Measurements from ENCODE around the gene BMPR1A.

Gene BMPR1A
- 13.8 to 25.1 reads per million in 2 donors for total RNA-seq

- DNase-seq, result no peak
Observed at GRCh38 chr10:86756511-86757112, at the start of gene BMPR1A. Gene BMPR1A, plus strand, starts transcription at chr10:86756619. Its CDS starts 119,400 bp downstream, at chr10:86876019.

GRCh38 chr10:86706977-86707376 lies 49.4 kb upstream of the BMPR1A start:
- no peak for DNase-seq

DNA sequence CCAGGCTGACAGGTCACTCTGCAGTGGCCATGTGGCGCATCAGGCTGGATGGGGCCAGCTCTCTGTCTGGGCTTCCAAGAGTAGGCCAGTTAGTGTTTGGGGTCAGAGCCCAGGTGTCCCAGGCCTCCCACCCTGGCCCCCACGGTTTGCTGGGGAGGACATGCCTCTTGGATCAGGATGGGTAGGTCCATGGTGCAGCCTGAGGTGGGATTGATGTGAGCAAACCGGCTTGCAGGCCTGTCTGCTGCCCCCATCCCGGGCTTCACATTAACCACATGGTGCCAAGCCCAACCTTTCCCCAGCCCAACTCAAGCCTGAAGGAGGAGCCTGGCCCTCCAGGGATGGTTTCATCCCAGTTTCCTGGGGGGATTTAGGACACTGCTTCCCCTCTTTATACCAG lies 48.9 kb upstream of the BMPR1A start:
- DNase-seq, result no peak

GRCh38 chr10:86708068-86708782 lies 48.2 kb upstream of the BMPR1A start:
- no peak for DNase-seq

DNA sequence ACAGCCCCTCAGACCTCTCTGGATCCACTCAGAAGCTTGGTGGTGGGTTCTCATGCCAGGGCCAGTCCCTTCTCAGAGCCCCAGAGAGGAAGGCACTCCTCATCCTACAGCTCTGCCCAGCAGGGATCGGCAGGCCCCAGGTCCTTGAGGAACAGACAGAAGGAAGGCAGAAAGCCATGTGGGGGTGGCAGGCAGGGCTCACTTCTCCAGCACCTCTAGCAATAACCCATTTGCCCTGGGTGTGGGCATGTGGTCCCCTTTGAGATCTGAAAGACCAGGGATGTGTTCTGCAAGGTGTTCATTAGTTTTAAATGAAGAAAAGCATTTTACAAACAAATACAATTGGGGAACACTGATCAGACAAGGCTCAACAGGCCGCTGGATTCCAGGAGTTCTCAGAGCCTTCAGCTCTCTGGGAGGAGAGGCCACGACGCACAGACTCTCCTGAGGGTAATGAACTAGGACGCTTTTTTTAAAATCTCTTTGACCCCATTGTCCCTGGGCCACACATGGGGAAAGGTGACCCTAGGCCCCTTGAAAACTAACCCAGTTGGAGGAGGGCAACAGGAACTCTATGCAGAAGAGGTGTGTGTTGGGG lies 47.5 kb upstream of the BMPR1A start:
- DNase-seq, result no peak

- DNase-seq, result no peak
Observed at GRCh38 chr10:86709396-86710185, 46.8 kb upstream of the BMPR1A start.

GRCh38 chr10:86710987-86711512 lies 45.4 kb upstream of the BMPR1A start:
- peak; percentile 70 for DNase-seq

DNA sequence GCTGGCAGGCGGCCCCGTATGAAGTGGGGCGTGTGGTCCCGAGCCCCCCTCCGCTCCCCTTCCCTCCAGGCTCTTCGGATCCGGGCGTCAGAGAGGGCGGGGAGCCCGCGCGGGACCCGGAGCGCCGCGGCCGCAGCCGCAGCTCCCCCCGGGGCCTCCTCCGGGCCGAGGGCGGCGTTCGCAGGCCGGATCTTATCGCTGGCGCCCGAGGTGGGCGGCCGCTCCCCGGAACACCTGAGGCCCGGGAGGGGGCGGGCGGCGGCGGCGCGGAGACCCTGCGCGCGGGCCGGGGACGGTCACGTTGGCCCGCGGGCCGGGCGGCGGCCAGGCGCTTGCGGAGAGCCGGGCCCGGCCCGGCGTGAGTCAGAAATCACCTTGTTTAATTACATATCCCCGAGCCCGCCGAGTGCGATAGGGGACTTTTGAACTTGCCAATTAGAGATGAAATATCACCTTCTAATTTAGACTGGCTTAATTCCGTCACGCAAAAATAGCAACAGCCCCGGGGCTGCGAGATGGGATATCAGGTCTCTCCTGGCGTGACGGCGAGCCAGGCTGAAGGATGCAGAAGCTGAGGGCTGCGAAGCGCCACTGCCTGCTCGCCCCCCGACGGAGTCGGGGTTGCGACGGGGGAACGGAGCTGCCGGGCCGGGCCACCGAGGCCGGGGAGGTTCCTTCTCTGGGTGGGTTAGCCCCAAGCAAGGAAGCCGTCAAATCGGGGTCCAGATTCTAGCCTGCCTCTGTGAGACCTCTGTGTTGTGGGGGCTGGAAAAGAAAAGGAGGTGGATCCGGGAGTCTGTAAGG lies 44.7 kb upstream of the BMPR1A start:
- DNase-seq, result peak; percentile 35

- no peak for DNase-seq
Observed at GRCh38 chr10:86712317-86712707, 44.1 kb upstream of the BMPR1A start.

GRCh38 chr10:86715156-86715795 lies 41.1 kb upstream of the BMPR1A start:
- DNase-seq, result no peak

DNA sequence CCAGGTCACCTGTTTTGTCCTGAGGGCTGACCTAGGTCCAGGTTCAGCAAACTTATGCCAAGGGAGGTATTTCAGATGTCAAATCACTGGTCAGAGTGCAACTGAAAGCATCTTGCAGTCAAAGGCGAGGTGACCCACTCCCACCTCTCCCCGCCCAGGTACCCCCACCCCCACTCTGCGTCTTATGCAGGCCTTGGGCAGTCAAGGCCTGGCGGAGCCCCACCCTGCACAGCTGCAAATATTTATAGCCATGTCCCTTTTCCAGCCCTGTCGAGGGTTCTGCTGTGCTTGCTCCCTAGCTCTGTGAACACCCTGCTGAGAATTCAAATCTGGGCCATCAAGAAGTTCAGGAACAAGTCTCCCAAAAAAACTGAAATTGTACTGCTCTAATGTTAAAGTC lies 40.6 kb upstream of the BMPR1A start:
- DNase-seq, result no peak

DNA sequence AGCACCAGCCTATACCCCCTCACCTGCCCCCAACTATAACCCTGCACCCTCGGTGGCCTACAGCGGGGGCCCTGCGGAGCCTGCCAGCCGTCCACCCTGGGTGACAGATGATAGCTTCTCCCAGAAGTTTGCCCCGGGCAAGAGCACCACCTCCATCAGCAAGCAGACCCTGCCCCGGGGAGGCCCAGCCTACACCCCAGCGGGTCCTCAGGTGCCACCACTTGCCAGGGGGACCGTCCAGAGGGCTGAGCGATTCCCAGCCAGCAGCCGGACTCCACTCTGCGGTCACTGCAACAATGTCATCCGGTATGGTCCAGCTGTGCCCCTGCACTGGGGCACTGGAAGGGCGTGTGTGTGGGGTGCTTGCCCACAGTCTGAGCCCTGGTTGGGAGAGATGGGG lies 40.0 kb upstream of the BMPR1A start:
- DNase-seq, result no peak

DNA sequence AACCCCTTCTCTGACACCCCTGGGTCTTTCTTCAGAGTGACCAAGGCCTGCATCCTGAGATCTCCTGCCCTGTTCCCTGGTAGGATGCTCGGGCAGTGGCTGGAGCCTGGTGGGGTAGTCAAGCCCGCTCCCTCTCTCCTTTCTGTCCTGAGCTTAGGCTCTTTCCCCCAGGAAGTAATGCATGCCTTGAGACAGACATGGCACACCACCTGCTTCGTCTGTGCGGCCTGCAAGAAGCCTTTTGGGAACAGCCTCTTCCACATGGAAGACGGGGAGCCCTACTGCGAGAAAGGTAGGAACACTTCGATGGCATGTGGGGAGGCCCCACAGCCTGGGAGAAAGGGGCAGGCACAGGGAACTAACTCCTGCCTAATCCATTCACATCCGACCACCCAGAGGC lies 37.9 kb upstream of the BMPR1A start:
- DNase-seq, result no peak

DNA sequence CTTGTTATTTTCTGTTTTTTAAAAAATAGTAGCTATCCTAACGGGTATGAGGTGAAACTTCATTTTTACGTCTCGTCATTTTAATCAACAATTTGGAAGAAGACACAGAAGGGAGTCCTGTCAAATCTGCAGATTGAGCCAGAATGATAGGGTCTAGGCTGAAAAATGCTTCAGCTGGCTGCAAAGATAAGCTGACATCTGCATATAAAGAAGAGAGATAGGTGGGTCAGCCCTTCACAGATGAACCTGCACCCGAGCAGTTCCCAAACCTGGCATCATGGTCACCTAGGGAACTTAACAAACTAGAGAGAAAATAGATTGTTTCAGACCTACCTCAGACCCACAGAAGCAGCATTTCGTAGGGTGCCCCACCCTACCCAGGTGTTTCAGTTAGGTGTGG lies 35.2 kb upstream of the BMPR1A start:
- DNase-seq, result no peak

GRCh38 chr10:86723009-86723408 lies 33.4 kb upstream of the BMPR1A start:
- DNase-seq, result no peak

- DNase-seq, result no peak
Observed at GRCh38 chr10:86724445-86724844, 32.0 kb upstream of the BMPR1A start.

- no peak for DNase-seq
Observed at GRCh38 chr10:86725980-86726676, 30.3 kb upstream of the BMPR1A start.

DNA sequence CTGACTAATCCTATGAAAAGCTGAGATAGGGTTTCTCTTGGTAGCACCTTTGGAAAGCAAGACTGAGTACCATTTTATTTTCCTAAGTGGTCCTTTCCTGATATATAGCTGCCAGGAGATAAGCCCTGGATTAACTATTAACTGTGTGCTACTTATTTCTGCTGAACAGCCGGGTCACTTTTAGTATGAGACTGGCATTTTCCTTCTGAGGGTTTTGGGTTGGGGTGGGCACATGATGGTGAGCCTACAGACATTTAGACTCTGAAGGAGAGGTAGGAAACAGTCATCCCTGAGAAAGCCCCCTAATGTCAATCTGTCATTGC lies 29.8 kb upstream of the BMPR1A start:
- no peak for DNase-seq

DNA sequence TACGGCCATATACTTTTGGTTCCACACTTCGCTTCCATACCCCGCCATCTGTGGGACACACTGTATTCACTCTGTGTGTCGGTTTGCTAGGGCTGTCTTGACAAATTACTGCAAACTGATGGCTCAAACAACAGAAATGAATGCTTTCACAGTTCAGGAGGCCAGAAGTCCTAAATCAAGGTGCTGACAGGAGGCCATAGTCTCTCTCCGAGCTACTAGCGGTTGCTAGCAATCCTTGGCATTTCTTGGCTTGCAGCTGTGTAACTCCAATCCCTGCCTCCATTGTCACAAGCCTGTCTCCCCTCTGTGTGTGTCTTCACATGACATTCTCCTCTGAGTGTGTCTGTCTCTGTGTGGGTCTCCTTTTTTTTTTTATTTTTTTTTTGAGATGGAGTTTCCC lies 28.9 kb upstream of the BMPR1A start:
- DNase-seq, result no peak

DNA sequence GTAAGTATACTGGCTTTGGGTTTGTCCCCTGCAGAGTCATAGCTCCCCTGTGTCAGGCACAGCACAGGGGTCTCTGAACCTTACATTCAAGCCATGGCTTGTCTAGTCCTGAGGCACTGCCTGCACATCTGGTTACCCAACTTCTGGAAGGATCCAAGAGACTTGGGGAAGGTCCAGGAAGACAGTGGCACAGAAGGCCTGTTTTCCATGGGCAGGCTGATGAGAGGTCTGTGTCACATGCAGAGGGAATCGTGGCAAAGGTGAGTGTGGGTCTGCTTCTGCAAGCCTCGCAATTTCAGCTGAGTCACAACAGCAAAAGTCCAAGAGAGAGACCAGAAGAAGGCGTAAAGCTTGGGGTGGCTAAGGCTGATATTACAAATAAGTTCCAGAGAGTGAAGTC lies 28.4 kb upstream of the BMPR1A start:
- DNase-seq, result no peak

- DNase-seq, result no peak
Observed at GRCh38 chr10:86729677-86730076, 26.7 kb upstream of the BMPR1A start.
